AG08396 (cell line): ENCODE measurements around the gene FAM193B.

Experiments used
- DNase-seq: peaks from one replicate; pipeline ENCODE4 v3.0.0; 2012; ENCODE audit warnings: low spot score, mixed read lengths

Gene FAM193B

GRCh38 chr5:177515580-177515979 is 38.8 kb downstream of the FAM193B start:
- no peak for DNase-seq

- no peak for DNase-seq
Measured at GRCh38 chr5:177514541-177514940, 39.8 kb downstream of the FAM193B start.

- DNase-seq = no peak
Measured at GRCh38 chr5:177513500-177513899, 40.9 kb downstream of the FAM193B start.

GRCh38 chr5:177512736-177513380 is 41.5 kb downstream of the FAM193B start:
- DNase-seq = no peak

DNA sequence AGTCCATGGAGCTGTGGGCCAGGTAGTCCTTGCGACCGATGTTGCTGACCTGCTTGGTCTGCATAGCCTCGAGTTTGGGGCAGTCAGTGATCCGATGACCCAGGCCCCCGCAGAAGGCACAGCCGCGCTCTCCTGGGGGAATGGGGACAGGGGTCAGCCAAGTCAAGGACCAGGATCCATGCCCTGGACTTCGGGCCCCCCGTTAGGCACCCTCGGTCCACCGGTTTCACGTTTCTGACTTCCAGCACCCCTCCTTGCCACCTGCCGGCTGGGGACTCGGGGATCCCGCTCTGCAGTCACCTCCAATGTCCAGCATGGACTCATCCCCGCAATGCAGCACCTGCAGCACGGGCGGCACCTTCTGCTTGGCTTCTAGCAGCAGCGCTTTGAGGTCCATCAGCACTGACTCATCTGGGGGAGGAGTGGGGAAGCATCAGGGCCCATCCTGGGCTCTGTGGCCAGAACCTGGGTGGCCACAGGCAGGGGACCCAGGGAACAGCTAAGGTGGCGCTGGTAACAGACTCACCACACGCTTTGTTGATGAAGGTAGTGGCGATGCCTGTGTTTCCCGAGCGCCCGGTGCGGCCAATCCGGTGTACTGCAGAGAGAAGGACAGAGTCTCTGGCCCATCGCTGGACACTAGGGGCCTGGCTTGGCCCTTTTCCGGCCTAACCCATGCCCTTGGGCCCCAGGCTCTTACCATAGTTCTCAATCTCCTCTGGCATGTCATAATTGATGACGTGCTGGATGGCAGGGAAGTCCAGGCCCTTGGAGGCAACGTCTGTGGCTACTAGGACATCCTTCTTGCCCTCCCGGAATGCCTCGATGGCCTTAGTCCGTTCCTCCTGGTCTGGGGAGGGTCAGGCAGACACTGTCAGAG is 42.3 kb downstream of the FAM193B start:
- no peak for DNase-seq

- DNase-seq = no peak
Measured at GRCh38 chr5:177511181-177511580, 43.2 kb downstream of the FAM193B start.

DNA sequence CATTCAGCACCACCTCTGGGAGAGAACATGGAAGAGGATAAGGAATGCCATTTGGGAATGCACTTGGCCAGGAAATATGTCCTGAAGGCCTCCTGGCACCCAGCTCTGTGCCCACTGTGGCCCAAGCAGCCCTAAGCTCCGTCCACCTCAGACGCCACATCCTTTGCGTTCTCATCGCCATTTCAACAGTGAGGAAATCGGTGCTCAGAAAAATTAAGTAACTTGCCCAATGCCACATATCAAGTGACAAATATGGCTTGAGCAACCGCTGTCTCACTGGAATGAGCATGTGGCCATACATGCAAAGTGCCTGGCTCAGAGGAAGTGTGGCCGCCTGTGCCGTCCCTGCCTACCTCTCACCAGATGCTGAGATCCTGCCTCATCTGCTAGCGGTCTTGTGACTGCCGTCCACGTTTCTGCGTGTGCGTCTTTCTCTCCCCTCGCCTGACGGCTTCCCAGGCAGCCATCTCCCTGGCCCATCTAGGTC is 43.8 kb downstream of the FAM193B start:
- no peak for DNase-seq

- no peak for DNase-seq
Measured at GRCh38 chr5:177509991-177510566, 44.3 kb downstream of the FAM193B start.

DNA sequence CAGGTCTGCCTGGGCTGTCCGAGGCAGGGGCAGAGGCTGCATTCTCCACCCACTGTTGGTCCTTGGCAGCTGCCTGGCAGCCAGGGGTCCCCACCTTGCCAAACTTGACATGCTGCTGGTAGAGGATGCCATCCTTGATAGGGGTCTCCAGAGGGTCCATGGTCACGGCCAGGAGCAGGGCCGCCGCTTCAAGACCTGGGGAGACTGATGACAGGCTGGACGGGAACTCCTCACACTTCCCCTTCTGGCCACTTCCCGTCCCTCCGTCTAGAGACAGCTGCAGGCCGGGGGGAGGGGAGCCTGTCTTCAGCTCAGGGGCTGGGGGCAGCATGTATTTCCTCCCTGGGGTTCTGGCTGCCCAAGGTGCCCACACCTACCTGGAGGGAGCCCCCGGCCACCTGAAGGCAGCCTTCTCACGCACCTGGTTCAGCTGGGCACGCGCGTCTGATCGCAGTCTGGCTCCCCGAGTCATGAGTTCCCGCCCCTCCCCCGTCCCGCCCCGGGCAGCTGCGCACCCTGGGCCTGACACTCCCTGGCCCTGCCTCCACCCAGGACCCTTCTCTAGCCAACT is 44.9 kb downstream of the FAM193B start, which contains the start of gene DOK3:
TSS of gene DOK3 (minus strand) at position 446 of the 571 bp plus-strand sequence. CDS start at position 160, 286 bp downstream.
- no peak for DNase-seq

DNA sequence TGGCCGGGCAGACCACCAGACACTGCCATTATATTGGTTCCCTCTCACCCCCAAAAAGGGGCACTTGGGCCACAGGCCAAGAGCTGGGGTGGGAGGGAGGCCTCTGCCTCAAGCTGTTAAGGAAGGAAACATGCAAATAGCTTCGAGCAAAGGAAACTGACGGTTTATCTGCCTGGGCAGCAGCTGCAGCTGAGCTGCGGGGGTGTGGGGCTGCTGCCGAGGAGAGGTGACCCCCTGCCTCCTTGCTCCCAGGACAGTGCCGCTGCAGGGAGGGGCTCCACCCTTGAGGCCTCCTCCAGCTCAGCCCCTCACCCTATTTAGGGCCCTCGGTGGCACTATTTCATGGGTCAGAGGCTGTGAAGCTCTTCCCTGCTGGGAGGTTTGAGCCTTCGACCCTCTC is 45.5 kb downstream of the FAM193B start:
- DNase-seq = no peak

DNA sequence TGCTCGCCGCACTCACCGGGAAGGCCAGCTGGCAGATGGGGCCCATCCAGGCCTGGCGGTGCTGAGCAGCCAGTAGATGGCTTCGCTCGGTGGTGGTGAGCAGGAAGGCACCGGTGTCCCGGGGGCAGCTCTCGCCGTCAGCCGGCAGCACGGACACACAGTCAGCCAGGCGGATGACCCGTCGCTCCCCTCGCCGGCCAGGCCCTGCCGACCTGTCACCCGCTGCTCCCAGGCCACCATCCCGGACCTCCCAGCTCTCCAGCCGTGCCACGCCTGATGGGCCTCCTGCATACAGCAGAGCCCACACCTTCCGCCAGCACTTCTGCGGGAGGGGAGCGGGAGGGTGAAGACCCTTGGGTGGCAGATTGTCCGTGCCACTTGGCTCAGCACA is 46.1 kb downstream of the FAM193B start:
- DNase-seq = no peak

- no peak for DNase-seq
Measured at GRCh38 chr5:177507596-177508220, 46.7 kb downstream of the FAM193B start.

DNA sequence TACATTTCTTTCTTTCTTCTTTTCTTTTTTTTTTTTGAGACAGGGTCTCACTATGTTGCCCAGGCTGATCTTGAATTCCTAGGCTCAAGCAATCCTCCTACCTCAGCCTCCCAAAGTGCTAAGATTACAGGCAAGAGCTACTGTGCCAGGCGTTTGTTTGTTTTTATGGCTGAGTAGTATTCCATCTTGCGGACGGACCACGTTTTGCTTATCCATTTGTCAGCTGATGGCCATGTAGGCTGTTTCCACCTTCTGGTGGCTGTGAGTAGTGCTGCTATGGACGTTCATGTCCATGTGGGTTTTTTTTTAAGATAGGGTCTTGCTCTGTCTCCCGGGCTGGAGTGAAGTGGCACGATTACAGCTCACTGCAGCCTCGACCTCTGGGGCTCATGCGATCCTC is 47.2 kb downstream of the FAM193B start:
- DNase-seq = no peak

DNA sequence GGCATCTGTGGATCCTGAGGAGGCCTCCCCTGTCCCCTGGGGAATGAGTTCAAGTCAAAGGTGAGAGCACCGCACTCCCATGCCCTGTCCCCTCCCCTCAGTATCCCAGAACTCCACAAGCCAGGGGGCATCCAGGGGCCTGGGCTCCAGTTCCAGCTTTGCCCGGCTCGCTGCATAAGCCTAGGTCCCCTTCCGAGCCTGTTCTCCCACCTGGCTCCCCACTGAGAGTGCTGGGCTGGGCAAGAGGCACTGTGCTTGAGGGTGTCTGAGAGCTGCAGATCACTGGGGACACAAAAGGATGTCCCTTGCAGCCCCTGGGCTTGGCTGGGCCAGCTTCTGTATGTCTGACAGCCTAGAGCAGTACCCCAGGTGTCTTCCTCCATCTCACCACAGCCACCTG is 49.3 kb downstream of the FAM193B start:
- no peak for DNase-seq

GRCh38 chr5:177504086-177505056 is 50.0 kb downstream of the FAM193B start:
- no peak for DNase-seq

- DNase-seq = no peak
Measured at GRCh38 chr5:177503351-177504085, 50.8 kb downstream of the FAM193B start.

DNA sequence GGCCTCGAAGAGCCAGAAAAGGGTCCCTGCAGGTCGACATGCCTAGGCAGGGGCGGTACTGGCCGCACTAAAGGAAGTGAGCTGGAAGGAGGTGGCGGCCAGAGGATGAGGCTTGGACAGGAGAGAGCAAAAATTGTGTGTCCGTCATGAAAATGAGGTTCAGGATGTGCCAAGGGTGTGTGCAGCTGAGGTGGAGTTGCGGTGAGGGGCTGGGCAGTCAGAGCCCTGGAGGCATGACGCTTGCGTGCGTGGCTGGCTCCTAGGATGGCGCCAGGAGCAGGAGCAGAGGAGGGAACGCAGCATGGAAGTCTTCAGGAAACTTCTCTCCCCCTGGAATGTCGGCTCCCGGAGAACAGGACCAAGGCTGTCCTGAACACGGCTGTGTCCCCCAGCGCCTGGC is 51.5 kb downstream of the FAM193B start:
- DNase-seq = no peak

DNA sequence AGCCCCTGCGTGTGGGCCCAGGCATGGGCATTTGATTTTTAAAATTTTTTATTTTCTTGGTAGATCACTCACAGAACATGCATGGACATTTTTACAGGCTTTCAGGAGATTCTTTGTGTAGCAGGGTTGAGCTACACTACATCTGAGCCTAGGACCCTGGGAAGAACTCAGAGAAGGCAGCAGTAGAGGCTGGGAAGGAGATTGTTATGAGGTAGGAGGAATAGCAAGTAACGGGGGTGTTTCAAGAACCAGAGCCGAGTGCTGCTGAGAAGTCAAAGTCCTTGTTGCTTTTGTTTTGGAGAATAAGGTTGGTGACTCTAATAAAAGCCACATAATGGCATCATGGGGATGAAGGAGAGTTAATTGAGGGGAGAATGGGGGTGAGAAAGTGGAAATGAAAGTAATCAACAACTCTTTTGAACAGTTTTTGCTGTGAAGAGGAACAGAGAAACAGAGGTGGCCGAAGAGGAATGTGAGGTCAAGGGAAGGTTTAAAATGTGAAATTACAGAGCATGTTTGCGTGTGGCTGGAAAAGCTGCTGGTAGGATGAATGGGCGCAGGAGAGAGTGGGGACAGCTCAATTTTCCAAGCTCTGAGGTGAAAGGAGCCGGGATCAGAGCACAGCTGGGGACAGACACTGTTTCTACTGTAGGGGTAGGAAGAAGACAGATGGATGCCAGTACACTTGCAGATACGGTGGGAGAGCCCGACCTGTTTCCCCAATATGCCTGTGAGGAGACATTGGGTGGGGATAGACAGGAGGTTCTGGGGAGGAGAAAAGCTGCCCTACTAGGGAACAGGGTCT is 52.3 kb downstream of the FAM193B start:
- DNase-seq = no peak
